ENCODE results near the gene ANTXR2.

Gene ANTXR2

GRCh38 chr4:80069108-80069836, 3.8 kb downstream of the ANTXR2 start:
- no peak for DNase-seq (ENCODE audit: low read depth)
- no peak for TF ChIP-seq CTCF (IDR thresholded peaks at IDR 0.05; ENCODE audit: low read depth, low read length)
- TF ChIP-seq MYC (IDR thresholded peaks at IDR 0.05; ENCODE audit: low read depth, low read length) = no peak
- TF ChIP-seq MAX (IDR thresholded peaks at IDR 0.05; ENCODE audit: low read depth, low read length) = no peak
- no peak for TF ChIP-seq POLR2A (IDR thresholded peaks at IDR 0.05; ENCODE audit: extremely low read depth, insufficient read length)
- H3K4me3 ChIP-seq (ENCODE audit: low read depth, low read length) = peak overlapping the region; percentile 80

GRCh38 chr4:80065601-80066000, 7.4 kb downstream of the ANTXR2 start:
- H3K4me3 ChIP-seq (ENCODE audit: low read depth, low read length) = no peak overlapping the region
- TF ChIP-seq CTCF (IDR thresholded peaks at IDR 0.05; ENCODE audit: low read depth, low read length) (no peak), MYC (IDR thresholded peaks at IDR 0.05; ENCODE audit: low read depth, low read length) (no peak), MAX (IDR thresholded peaks at IDR 0.05; ENCODE audit: low read depth, low read length) (no peak), POLR2A (IDR thresholded peaks at IDR 0.05; ENCODE audit: extremely low read depth, insufficient read length) (no peak)
- DNase-seq (ENCODE audit: low read depth) = no peak

GRCh38 chr4:80062527-80062926, 10.5 kb downstream of the ANTXR2 start:
- no peak for DNase-seq (ENCODE audit: low read depth)
- TF ChIP-seq MYC (IDR thresholded peaks at IDR 0.05; ENCODE audit: low read depth, low read length) (no peak), POLR2A (IDR thresholded peaks at IDR 0.05; ENCODE audit: extremely low read depth, insufficient read length) (no peak), MAX (IDR thresholded peaks at IDR 0.05; ENCODE audit: low read depth, low read length) (no peak), CTCF (IDR thresholded peaks at IDR 0.05; ENCODE audit: low read depth, low read length) (no peak)
- no peak overlapping the region for H3K4me3 ChIP-seq (ENCODE audit: low read depth, low read length)

GRCh38 chr4:80060804-80061203, 12.2 kb downstream of the ANTXR2 start:
- H3K4me3 ChIP-seq (ENCODE audit: low read depth, low read length) = no peak overlapping the region
- DNase-seq (ENCODE audit: low read depth) = no peak
- TF ChIP-seq MAX (IDR thresholded peaks at IDR 0.05; ENCODE audit: low read depth, low read length) (no peak), CTCF (IDR thresholded peaks at IDR 0.05; ENCODE audit: low read depth, low read length) (no peak), POLR2A (IDR thresholded peaks at IDR 0.05; ENCODE audit: extremely low read depth, insufficient read length) (no peak), MYC (IDR thresholded peaks at IDR 0.05; ENCODE audit: low read depth, low read length) (no peak)

GRCh38 chr4:80058740-80059139, 14.3 kb downstream of the ANTXR2 start:
- peak; percentile 92 for DNase-seq (ENCODE audit: low read depth)
- TF ChIP-seq MYC (IDR thresholded peaks at IDR 0.05; ENCODE audit: low read depth, low read length) = no peak
- no peak for TF ChIP-seq CTCF (IDR thresholded peaks at IDR 0.05; ENCODE audit: low read depth, low read length)
- no peak for TF ChIP-seq MAX (IDR thresholded peaks at IDR 0.05; ENCODE audit: low read depth, low read length)
- no peak for TF ChIP-seq POLR2A (IDR thresholded peaks at IDR 0.05; ENCODE audit: extremely low read depth, insufficient read length)
- H3K4me3 ChIP-seq (ENCODE audit: low read depth, low read length) = no peak overlapping the region
